Central memory CD8-positive, alpha-beta T cell (primary cell): ENCODE measurements around the gene EDEM1.
"Not testable (repeated sequence)": the region's sequence is repeated elsewhere in the genome, so short reads cannot be mapped to it uniquely, and the experiment has no call there.

Source experiments
- ATAC-seq: fragments of 150-1000 bp; cut with Tn5 transposase; replicated peaks from 2 replicates; pipeline ENCODE4 v1.10.0; 2022; ENCODE audit warnings: mild to moderate bottlenecking, moderate FRiP score, moderate number of reproducible peaks; ENCODE audit not compliant: poor library complexity, severe bottlenecking; ENCODE audit errors: extremely low read depth
- DNase-seq, 2 donors: peaks; one replicate each; pipeline ENCODE4 v3.0.0; 2021; ENCODE audit warnings: low spot score in 2 of 2
- H3K27ac Mint-ChIP-seq: one replicate; pipeline ENCODE4 v1.8.0; 2022; ENCODE audit warnings: low read depth, mild to moderate bottlenecking, moderate library complexity, mixed read lengths
- H3K27me3 Mint-ChIP-seq: one replicate; pipeline ENCODE4 v1.8.0; 2022; ENCODE audit warnings: mixed read lengths
- H3K36me3 Mint-ChIP-seq: one replicate; pipeline ENCODE4 v1.8.0; 2022; ENCODE audit warnings: mild to moderate bottlenecking, moderate library complexity, mixed read lengths; ENCODE audit not compliant: insufficient read depth
- H3K4me1 Mint-ChIP-seq: one replicate; pipeline ENCODE4 v1.8.0; 2022; ENCODE audit warnings: mixed read lengths
- H3K4me3 Mint-ChIP-seq: one replicate; pipeline ENCODE4 v1.8.0; 2022; ENCODE audit warnings: mild to moderate bottlenecking, moderate library complexity, mixed read lengths
- H3K9me3 Mint-ChIP-seq: one replicate; pipeline ENCODE4 v1.8.0; 2022; ENCODE audit warnings: mixed read lengths

EDEM1 gene

DNA sequence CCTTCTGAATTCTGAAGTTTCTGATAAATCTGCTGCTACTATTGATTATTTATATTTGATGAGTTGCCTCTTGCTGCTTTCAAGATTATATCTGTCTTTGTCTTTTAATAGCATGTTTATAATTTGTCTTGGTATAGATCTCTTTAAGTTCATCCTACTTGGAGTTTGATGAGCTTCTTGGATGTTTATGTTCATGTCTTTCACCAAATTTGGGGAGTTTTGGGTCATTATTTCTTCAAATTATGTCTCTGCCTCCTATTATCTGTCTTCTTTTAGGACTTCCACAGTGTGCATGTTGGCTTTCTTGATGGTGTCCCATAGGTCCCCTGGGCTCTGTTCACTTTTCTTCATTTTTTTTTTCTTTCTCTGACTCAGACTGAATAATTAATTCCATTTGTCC is 32.3 kb upstream of the EDEM1 start:
- H3K36me3 Mint-ChIP-seq, result peaks cover 4% of the 10 kb centered on the region
- H3K4me3 Mint-ChIP-seq, result no peak overlapping the region
- H3K9me3 Mint-ChIP-seq, result no peaks in the 10 kb centered on the region
- peaks cover 72% of the 10 kb centered on the region for H3K4me1 Mint-ChIP-seq
- peak overlapping the region; percentile 19 for H3K27ac Mint-ChIP-seq
- no peak for ATAC-seq
- DNase-seq, result no peak
- H3K27me3 Mint-ChIP-seq, result no peaks in the 10 kb centered on the region

GRCh38 chr3:5160321-5160720 is 27.2 kb upstream of the EDEM1 start:
- ATAC-seq (no peak), DNase-seq (no peak)
- peaks cover 2% of the 10 kb centered on the region for H3K36me3 Mint-ChIP-seq
- peak overlapping the region; percentile 29 for H3K27ac Mint-ChIP-seq
- H3K4me3 Mint-ChIP-seq, result no peak overlapping the region
- no peaks in the 10 kb centered on the region for H3K27me3 Mint-ChIP-seq
- no peaks in the 10 kb centered on the region for H3K9me3 Mint-ChIP-seq
- H3K4me1 Mint-ChIP-seq, result peaks cover 70% of the 10 kb centered on the region

DNA sequence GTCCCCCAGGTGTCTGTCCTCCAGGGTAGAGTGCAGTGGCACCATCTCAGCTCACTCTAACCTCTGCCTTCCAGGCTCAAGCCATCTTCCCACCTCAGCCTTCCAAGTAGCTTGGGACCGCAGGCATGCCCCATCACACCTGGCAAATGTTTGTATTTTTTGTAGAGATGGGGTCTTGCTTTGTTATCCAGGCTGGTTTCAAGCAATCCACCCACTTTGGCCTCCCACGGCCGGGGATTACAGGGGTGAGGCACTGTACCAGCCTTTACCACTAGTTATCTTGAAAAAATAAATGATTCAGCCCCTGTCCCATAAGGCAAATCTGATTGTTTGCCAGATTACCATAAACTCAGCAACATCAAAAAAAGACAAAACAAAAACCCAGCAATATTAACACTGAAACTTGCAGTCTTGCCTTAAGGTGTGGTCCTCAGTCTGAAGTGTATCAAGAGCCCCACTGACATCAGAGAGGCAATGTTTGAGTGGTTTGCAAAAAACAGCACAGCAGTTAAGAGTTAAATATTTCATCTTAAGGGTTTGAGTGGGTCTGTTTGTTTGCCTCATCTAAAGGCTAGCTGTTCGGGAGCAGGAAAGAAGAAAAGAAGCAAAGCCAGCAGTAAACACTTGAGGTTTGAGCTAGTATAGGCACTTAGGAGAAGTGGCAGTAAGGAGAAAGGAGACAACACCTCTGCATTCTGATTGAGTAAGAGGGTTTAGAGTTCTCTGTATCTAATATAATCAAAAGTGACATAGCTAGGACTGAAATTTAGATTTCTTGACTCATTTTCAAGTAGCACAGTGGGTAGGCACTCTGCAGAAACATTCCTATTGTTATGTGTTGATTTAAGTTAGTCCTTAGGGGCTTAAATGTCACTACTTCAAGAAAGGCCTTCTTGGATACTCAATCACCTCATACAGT is 26.3 kb upstream of the EDEM1 start:
- no peaks in the 10 kb centered on the region for H3K27me3 Mint-ChIP-seq
- no peak for DNase-seq
- no peaks in the 10 kb centered on the region for H3K9me3 Mint-ChIP-seq
- H3K4me3 Mint-ChIP-seq, result peak overlapping the region; percentile 2
- H3K4me1 Mint-ChIP-seq, result peaks cover 61% of the 10 kb centered on the region
- peak overlapping the region; percentile 38 for H3K27ac Mint-ChIP-seq
- no peak for ATAC-seq
- H3K36me3 Mint-ChIP-seq, result peaks cover 1% of the 10 kb centered on the region

DNA sequence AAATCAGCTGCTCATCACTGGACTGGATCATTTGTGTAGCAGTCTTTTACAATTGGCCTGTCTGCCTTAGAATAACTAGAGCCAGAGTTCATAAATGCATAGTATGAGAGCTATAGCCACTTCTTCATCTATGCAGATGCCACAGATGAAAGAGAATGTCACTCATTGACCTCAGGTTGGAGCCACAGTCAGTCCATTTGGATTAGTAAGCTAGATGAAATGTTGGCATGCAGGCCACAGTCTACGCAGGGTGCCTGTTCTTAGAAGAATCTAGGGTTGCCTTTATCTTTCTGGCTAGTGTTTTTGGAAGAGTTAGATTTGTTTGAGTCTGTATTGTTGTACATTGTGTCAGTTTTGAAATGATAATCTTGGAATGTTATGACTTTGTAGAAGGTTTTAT is 25.4 kb upstream of the EDEM1 start:
- no peak for DNase-seq
- Mint-ChIP-seq H3K36me3 (no peaks in the 10 kb centered on the region), H3K4me3 (no peak overlapping the region), H3K4me1 (peaks cover 59% of the 10 kb centered on the region), H3K27ac (peak overlapping the region; percentile 29), H3K27me3 (no peaks in the 10 kb centered on the region), H3K9me3 (no peaks in the 10 kb centered on the region)
- no peak for ATAC-seq

- H3K4me1 Mint-ChIP-seq, result peaks cover 57% of the 10 kb centered on the region
- no peak overlapping the region for H3K4me3 Mint-ChIP-seq
Measured at GRCh38 chr3:5165698-5166097, 21.8 kb upstream of the EDEM1 start.

GRCh38 chr3:5166846-5167245 is 20.7 kb upstream of the EDEM1 start:
- DNase-seq (no peak), ATAC-seq (no peak)
- no peaks in the 10 kb centered on the region for H3K27me3 Mint-ChIP-seq
- H3K36me3 Mint-ChIP-seq, result peaks cover 14% of the 10 kb centered on the region
- H3K9me3 Mint-ChIP-seq, result no peaks in the 10 kb centered on the region
- H3K4me1 Mint-ChIP-seq, result peaks cover 45% of the 10 kb centered on the region
- H3K27ac Mint-ChIP-seq, result no peak overlapping the region
- H3K4me3 Mint-ChIP-seq, result no peak overlapping the region

More at GRCh38 chr3:5165698-5166097, 21.8 kb upstream of the EDEM1 start:
- Mint-ChIP-seq H3K27me3 (no peaks in the 10 kb centered on the region), H3K36me3 (peaks cover 3% of the 10 kb centered on the region), H3K9me3 (no peaks in the 10 kb centered on the region), H3K27ac (no peak overlapping the region)
- ATAC-seq, result no peak
- no peak for DNase-seq

- Mint-ChIP-seq H3K4me3 (no peak overlapping the region), H3K27ac (peak overlapping the region; percentile 19), H3K27me3 (no peaks in the 10 kb centered on the region), H3K36me3 (peaks cover 19% of the 10 kb centered on the region), H3K4me1 (peaks cover 37% of the 10 kb centered on the region), H3K9me3 (no peaks in the 10 kb centered on the region)
- DNase-seq (no peak), ATAC-seq (no peak)
Measured at GRCh38 chr3:5168110-5168509, 19.4 kb upstream of the EDEM1 start.

- peaks cover 23% of the 10 kb centered on the region for H3K36me3 Mint-ChIP-seq
- peaks cover 25% of the 10 kb centered on the region for H3K4me1 Mint-ChIP-seq
- no peak for ATAC-seq
- no peak overlapping the region for H3K4me3 Mint-ChIP-seq
- H3K9me3 Mint-ChIP-seq, result no peaks in the 10 kb centered on the region
- H3K27me3 Mint-ChIP-seq, result no peaks in the 10 kb centered on the region
- H3K27ac Mint-ChIP-seq, result peak overlapping the region; percentile 19
- DNase-seq, result no peak
Measured at GRCh38 chr3:5169807-5170206, 17.7 kb upstream of the EDEM1 start.

- Mint-ChIP-seq H3K4me3 (no peak overlapping the region), H3K36me3 (peaks cover 25% of the 10 kb centered on the region), H3K27me3 (no peaks in the 10 kb centered on the region), H3K27ac (no peak overlapping the region), H3K9me3 (no peaks in the 10 kb centered on the region), H3K4me1 (peaks cover 23% of the 10 kb centered on the region)
- DNase-seq (no peak), ATAC-seq (no peak)
Measured at GRCh38 chr3:5170975-5171374, 16.5 kb upstream of the EDEM1 start.

- Mint-ChIP-seq H3K9me3 (no peaks in the 10 kb centered on the region), H3K36me3 (peaks cover 28% of the 10 kb centered on the region), H3K27me3 (no peaks in the 10 kb centered on the region), H3K4me3 (no peak overlapping the region), H3K4me1 (peaks cover 17% of the 10 kb centered on the region), H3K27ac (no peak overlapping the region)
- ATAC-seq, result no peak
- no peak for DNase-seq
Measured at GRCh38 chr3:5172018-5172417, 15.5 kb upstream of the EDEM1 start.

DNA sequence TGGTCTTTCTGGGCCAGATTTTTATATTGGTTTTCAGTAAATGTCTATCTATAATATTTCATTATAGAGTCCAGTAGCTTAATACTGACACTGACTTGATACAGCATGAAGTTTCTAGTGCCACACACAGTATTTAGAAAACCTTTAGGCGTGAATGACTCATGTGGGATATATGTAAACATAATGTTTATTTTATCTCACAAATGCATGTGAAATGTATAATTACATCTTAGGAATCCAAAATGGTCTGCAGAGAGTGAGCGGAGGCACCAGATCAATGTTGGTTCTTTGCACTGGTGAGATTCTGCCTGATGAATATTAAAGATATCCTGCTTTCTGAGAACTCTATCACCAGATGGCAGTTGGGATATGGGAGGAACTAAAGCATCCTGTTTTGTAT is 8.5 kb upstream of the EDEM1 start:
- H3K36me3 Mint-ChIP-seq, result peaks cover 32% of the 10 kb centered on the region
- not testable (repeated sequence) for H3K4me3 Mint-ChIP-seq, H3K9me3 Mint-ChIP-seq, H3K27me3 Mint-ChIP-seq, DNase-seq, H3K4me1 Mint-ChIP-seq, H3K27ac Mint-ChIP-seq, ATAC-seq

DNA sequence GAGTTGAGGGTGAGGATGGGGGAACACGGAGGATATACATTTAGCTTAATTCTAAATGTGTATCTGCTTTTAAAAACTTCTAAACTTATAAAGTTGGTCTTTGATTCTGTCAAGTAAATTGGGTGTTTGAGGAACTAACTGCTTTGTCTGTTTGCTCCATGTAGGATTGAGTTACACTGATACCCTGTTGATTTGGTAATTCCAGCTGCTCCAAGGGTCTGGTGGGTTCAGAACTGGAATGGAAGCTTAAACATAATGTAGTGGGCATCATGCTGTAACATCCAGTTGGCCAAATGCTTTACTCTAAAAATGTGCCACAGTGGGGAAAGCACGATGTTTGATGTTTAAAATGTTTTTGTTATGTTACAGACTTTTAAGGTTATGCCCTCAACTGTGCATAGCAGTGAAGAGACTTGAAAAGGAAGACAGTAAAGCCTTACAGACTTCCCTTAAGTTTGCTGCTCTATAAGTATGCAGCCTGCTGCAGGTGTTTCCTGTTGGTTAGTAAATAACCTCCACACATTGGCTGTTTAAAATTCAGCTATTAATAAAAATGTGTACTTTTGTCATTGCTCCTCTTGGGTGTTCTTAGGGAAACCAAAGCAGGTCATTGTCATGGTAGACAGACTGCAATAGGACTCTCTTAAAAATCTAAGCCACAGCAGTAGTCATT is 5.9 kb upstream of the EDEM1 start:
- DNase-seq (no peak), ATAC-seq (peak; percentile 56)
- no peak overlapping the region for H3K4me3 Mint-ChIP-seq
- no peaks in the 10 kb centered on the region for H3K27me3 Mint-ChIP-seq
- peaks cover 5% of the 10 kb centered on the region for H3K4me1 Mint-ChIP-seq
- H3K9me3 Mint-ChIP-seq, result no peaks in the 10 kb centered on the region
- no peak overlapping the region for H3K27ac Mint-ChIP-seq
- H3K36me3 Mint-ChIP-seq, result peaks cover 30% of the 10 kb centered on the region

DNA sequence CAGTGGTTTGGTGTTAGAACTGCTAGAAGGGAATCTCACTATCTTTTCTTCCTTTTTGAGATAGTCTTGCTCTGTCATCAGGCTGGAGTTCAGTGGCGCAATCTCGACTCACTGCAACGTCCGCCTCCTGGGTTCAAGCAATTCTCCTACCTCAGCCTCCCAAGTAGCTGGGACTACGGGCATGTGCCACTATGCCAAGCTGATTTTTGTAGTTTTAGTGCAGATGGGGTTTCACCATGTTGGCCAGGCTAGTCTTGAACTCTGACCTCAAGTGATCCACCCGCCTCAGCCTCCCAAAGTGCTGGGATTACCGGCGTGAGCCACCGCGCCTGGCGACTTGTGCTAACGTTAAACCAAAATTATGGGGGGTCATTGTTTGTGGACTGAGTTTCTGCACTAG is 3.8 kb upstream of the EDEM1 start:
- Mint-ChIP-seq H3K36me3 (peaks cover 27% of the 10 kb centered on the region), H3K4me1 (peaks cover 14% of the 10 kb centered on the region)
- H3K4me3 Mint-ChIP-seq, DNase-seq, H3K9me3 Mint-ChIP-seq, H3K27me3 Mint-ChIP-seq, H3K27ac Mint-ChIP-seq, ATAC-seq: not testable (repeated sequence)
